ENCODE results near the gene SETBP1.

GRCh38 chr18:45106331-45106774 lies 425.7 kb downstream of the SETBP1 start:
- TF ChIP-seq CTCF (IDR thresholded peaks at IDR 0.05) (no peak), POLR2A (IDR thresholded peaks at IDR 0.05) (no peak), POLR2AphosphoS5 (IDR thresholded peaks at IDR 0.05) (no peak)

Data from stomach (tissue), 4 donors.